Endothelial cell of hepatic sinusoid (primary cell): ENCODE measurements around the gene ANKRA2.
"Not testable (repeated sequence)": the region's sequence is repeated elsewhere in the genome, so short reads cannot be mapped to it uniquely, and the experiment has no call there.

Experiments used
- in situ Hi-C: cut with HindIII; loops from 2 replicates; pipeline ENCODE4 v1.10.0; 2017; ENCODE audit warnings: low sequenced_read_pairs

ANKRA2 gene

GRCh38 chr5:73552642-73553041 lies 12.8 kb downstream of the ANKRA2 start:
- in situ Hi-C loops, result no loop called here

- in situ Hi-C loops, result no loop called here
Observed at GRCh38 chr5:73550016-73550415, 15.4 kb downstream of the ANKRA2 start.

GRCh38 chr5:73545403-73545779 lies 20.0 kb downstream of the ANKRA2 start:
- in situ Hi-C loops, result no loop called here

GRCh38 chr5:73544429-73545402 lies 20.7 kb downstream of the ANKRA2 start:
- in situ Hi-C loops, result no loop called here

GRCh38 chr5:73542020-73542419 lies 23.4 kb downstream of the ANKRA2 start:
- in situ Hi-C loops, result no loop called here

- in situ Hi-C loops, result no loop called here
Observed at GRCh38 chr5:73540192-73540591, 25.2 kb downstream of the ANKRA2 start.

GRCh38 chr5:73539730-73540129 lies 25.7 kb downstream of the ANKRA2 start:
- in situ Hi-C loops, result no loop called here

GRCh38 chr5:73534971-73535370 lies 30.5 kb downstream of the ANKRA2 start:
- in situ Hi-C loops, result no loop called here

GRCh38 chr5:73534011-73534644 lies 31.3 kb downstream of the ANKRA2 start:
- in situ Hi-C loops, result no loop called here

- in situ Hi-C loops, result no loop called here
Observed at GRCh38 chr5:73532195-73532594, 33.2 kb downstream of the ANKRA2 start.

- in situ Hi-C loops, result no loop called here
Observed at GRCh38 chr5:73531356-73531755, 34.1 kb downstream of the ANKRA2 start.

- in situ Hi-C loops, result no loop called here
Observed at GRCh38 chr5:73529081-73529480, 36.4 kb downstream of the ANKRA2 start.

GRCh38 chr5:73528248-73528647 lies 37.2 kb downstream of the ANKRA2 start:
- in situ Hi-C loops, result no loop called here

- in situ Hi-C loops, result no loop called here
Observed at GRCh38 chr5:73525606-73526203, 39.7 kb downstream of the ANKRA2 start.

GRCh38 chr5:73523861-73524260 lies 41.6 kb downstream of the ANKRA2 start:
- in situ Hi-C loops, result no loop called here

GRCh38 chr5:73522989-73523388 lies 42.5 kb downstream of the ANKRA2 start:
- in situ Hi-C loops, result no loop called here

- in situ Hi-C loops, result no loop called here
Observed at GRCh38 chr5:73519531-73520283, 45.7 kb downstream of the ANKRA2 start.

GRCh38 chr5:73515232-73515631 lies 50.2 kb downstream of the ANKRA2 start:
- in situ Hi-C loops, result no loop called here

- in situ Hi-C loops, result no loop called here
Observed at GRCh38 chr5:73514418-73514817, 51.0 kb downstream of the ANKRA2 start.

GRCh38 chr5:73513996-73514395 lies 51.4 kb downstream of the ANKRA2 start:
- in situ Hi-C loops, result no loop called here

- in situ Hi-C loops, result not testable (repeated sequence)
Observed at GRCh38 chr5:73508521-73508920, 56.9 kb downstream of the ANKRA2 start.
